HG02970 (cell line): ENCODE measurements around the gene GPR143.

Experiments used
- ATAC-seq: cut with Tn5 transposase; IDR thresholded peaks from one replicate; pipeline ENCODE4 v1.9.1; 2021; ENCODE audit warnings: mild to moderate bottlenecking, moderate library complexity, moderate number of reproducible peaks; ENCODE audit not compliant: unreplicated experiment, low FRiP score

The GPR143 gene

DNA sequence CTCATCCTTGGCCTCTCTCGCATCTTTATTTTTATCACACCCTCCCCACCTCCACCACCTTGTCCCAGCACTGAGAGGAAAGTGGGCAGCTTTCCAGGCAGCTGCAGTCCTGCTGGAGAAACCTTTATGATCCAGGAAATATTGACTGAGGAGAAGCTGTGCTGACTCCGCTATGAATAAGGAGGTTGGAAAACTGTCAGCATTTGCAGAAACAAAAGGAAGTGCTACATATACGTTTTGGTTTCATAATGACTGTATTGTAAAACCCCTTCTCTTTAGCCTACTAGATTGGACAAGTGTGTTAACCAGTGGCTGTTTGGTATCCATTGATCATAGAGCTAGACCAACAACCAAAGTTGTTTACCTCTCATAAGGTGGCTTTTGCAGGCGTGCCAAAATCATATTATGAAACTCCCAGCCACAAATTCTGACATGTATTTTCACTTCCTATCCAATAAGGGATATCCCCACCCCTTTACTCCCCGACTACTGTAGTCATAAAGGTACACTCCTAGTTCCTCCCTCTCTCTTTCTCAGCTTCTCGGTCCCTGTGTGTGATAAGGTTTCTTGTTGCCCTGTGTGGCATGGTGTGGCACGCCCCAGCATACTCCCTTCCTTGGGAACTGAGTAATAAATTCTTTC, 88.4 kb downstream of the GPR143 start:
- ATAC-seq, result peak; percentile 98

DNA sequence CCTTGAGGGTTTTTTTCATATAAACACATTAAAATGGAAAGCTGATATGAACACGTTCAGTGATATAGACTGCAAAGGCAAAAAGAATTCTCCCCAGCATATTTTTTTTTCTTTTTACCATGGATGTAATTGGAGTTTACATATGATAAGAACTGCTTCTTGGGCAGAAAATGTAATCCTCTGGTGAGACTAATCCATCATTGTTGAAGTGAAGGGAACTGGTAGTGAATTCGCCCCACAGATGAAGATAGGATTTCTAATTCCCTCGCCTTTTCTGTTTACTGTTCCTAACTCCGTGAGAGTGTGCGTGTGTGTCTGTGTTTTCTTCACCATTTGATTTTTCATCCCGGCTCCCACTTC, 88.9 kb downstream of the GPR143 start:
- peak; percentile 5 for ATAC-seq

DNA sequence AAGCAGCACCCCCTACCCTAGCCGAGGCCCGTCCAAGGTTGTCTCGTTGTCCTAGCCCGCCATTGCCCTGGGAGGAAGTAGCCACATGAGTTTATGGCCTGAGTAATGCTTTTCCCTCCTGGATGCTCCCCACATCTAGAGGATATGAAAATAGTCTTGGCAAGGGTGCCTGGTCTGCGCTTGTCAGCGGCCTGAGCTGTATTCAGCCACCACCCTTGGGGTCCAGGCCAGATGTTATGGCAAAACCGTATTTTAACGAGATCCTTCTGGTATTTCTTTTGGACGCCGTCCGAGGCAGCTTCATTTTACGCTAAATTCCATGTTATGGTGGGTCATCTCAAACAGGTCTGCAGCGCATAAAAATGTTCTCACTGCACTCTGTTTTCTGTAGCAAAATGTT, 89.3 kb downstream of the GPR143 start:
- no peak for ATAC-seq
